ENCODE results near the gene C19orf44. TPM values are rescaled to one million over a fixed set of nuclear protein-coding genes. Genes with fewer than 3 reads are reported as not detected.
"Not testable (repeated sequence)": the region's sequence is repeated elsewhere in the genome, so short reads cannot be mapped to it uniquely, and the experiment has no call there.

The C19orf44 gene
- total RNA-seq, 2 donors from 2014 or later: 7.9 TPM

- DNase-seq: no peak
- H3K36me3 Mint-ChIP-seq (ENCODE audit: low read depth): peaks cover 9% of the 10 kb centered on the region
- Histone ChIP-seq H3K9ac (ENCODE audit: extremely low read depth, low read length, poor library complexity, severe bottlenecking) (no peak overlapping the region), H3K4me1 (ENCODE audit: control insufficient read depth, insufficient read depth, low read length) (peaks cover 6% of the 10 kb centered on the region), H3K4me3 (ENCODE audit: low read length) (peak overlapping the region; percentile 70), H3K36me3 (ENCODE audit: control insufficient read depth, insufficient read depth, low read length) (no peaks in the 10 kb centered on the region), H3K27ac (ENCODE audit: low read depth, low read length) (no peak overlapping the region), H3K27me3 (ENCODE audit: control insufficient read depth, insufficient read depth, low read length, poor library complexity, severe bottlenecking) (no peaks in the 10 kb centered on the region), H3K9me3 (ENCODE audit: control insufficient read depth, low read length) (no peaks in the 10 kb centered on the region)
- H3K27me3 Mint-ChIP-seq (ENCODE audit: insufficient read depth): peaks cover 12% of the 10 kb centered on the region
- no peaks in the 10 kb centered on the region for H3K9me3 Mint-ChIP-seq
- TF ChIP-seq CTCF (conservative IDR thresholded peaks at IDR 0.05): no peak
- WGBS, 2 experiments (ENCODE audit: insufficient coverage in 1 of 2, insufficient read length in 1 of 2): 87 to 88% methylated on average over 6 of the region's 6 CpGs
- no peak overlapping the region for H3K4me3 Mint-ChIP-seq
- H3K27ac Mint-ChIP-seq: peak overlapping the region; percentile 44
- peaks cover 23% of the 10 kb centered on the region for H3K4me1 Mint-ChIP-seq
These were observed 32.7 kb upstream of the C19orf44 start for GRCh38 chr19:16463341-16463990.

- Histone ChIP-seq H3K9me3 (ENCODE audit: control insufficient read depth, low read length) (no peaks in the 10 kb centered on the region), H3K9ac (ENCODE audit: extremely low read depth, low read length, poor library complexity, severe bottlenecking) (no peak overlapping the region), H3K36me3 (ENCODE audit: control insufficient read depth, insufficient read depth, low read length) (no peaks in the 10 kb centered on the region), H3K27me3 (ENCODE audit: control insufficient read depth, insufficient read depth, low read length, poor library complexity, severe bottlenecking) (no peaks in the 10 kb centered on the region), H3K4me1 (ENCODE audit: control insufficient read depth, insufficient read depth, low read length) (peaks cover 6% of the 10 kb centered on the region), H3K27ac (ENCODE audit: low read depth, low read length) (peak overlapping the region; percentile 47), H3K4me3 (ENCODE audit: low read length) (peak overlapping the region; percentile 70)
- Mint-ChIP-seq H3K27ac (peak overlapping the region; percentile 44), H3K9me3 (no peaks in the 10 kb centered on the region), H3K27me3 (ENCODE audit: insufficient read depth) (peaks cover 18% of the 10 kb centered on the region), H3K4me3 (no peak overlapping the region), H3K36me3 (ENCODE audit: low read depth) (peaks cover 9% of the 10 kb centered on the region), H3K4me1 (peaks cover 22% of the 10 kb centered on the region)
- no peak for TF ChIP-seq CTCF (conservative IDR thresholded peaks at IDR 0.05)
- 79 to 81% methylated on average over 8 to 12 of the region's 12 CpGs for WGBS, 2 experiments (ENCODE audit: insufficient coverage in 1 of 2, insufficient read length in 1 of 2)
- DNase-seq: no peak
These were observed 32.1 kb upstream of the C19orf44 start for GRCh38 chr19:16463991-16464575.

- H3K9me3 ChIP-seq (ENCODE audit: control insufficient read depth, low read length): no peaks in the 10 kb centered on the region
- no peak overlapping the region for H3K9ac ChIP-seq (ENCODE audit: extremely low read depth, low read length, poor library complexity, severe bottlenecking)
- DNase-seq: no peak
- Mint-ChIP-seq H3K9me3 (no peaks in the 10 kb centered on the region), H3K36me3 (ENCODE audit: low read depth) (peaks cover 9% of the 10 kb centered on the region), H3K4me3 (no peak overlapping the region), H3K4me1 (peaks cover 30% of the 10 kb centered on the region), H3K27me3 (ENCODE audit: insufficient read depth) (peaks cover 26% of the 10 kb centered on the region), H3K27ac (no peak overlapping the region)
- no peak overlapping the region for H3K27ac ChIP-seq (ENCODE audit: low read depth, low read length)
- no peak for TF ChIP-seq CTCF (conservative IDR thresholded peaks at IDR 0.05)
- H3K4me1 ChIP-seq (ENCODE audit: control insufficient read depth, insufficient read depth, low read length): peaks cover 7% of the 10 kb centered on the region
- H3K27me3 ChIP-seq (ENCODE audit: control insufficient read depth, insufficient read depth, low read length, poor library complexity, severe bottlenecking): no peaks in the 10 kb centered on the region
- H3K36me3 ChIP-seq (ENCODE audit: control insufficient read depth, insufficient read depth, low read length): no peaks in the 10 kb centered on the region
- no peak overlapping the region for H3K4me3 ChIP-seq (ENCODE audit: low read length)
- WGBS, 2 experiments (ENCODE audit: insufficient coverage in 1 of 2, insufficient read length in 1 of 2): 82 to 95% methylated on average over 4 to 5 of the region's 5 CpGs
These were observed 31.0 kb upstream of the C19orf44 start for GRCh38 chr19:16465239-16465638.

GRCh38 chr19:16466802-16467427 is 29.3 kb upstream of the C19orf44 start:
- peaks cover 14% of the 10 kb centered on the region for H3K4me1 ChIP-seq (ENCODE audit: control insufficient read depth, insufficient read depth, low read length)
- not testable (repeated sequence) for H3K4me3 Mint-ChIP-seq; H3K9me3 ChIP-seq (ENCODE audit: control insufficient read depth, low read length); H3K27ac Mint-ChIP-seq; H3K36me3 Mint-ChIP-seq (ENCODE audit: low read depth); H3K27ac ChIP-seq (ENCODE audit: low read depth, low read length); H3K4me3 ChIP-seq (ENCODE audit: low read length); H3K27me3 ChIP-seq (ENCODE audit: control insufficient read depth, insufficient read depth, low read length, poor library complexity, severe bottlenecking); H3K9me3 Mint-ChIP-seq; H3K36me3 ChIP-seq (ENCODE audit: control insufficient read depth, insufficient read depth, low read length); DNase-seq; H3K9ac ChIP-seq (ENCODE audit: extremely low read depth, low read length, poor library complexity, severe bottlenecking)
- Mint-ChIP-seq H3K27me3 (ENCODE audit: insufficient read depth) (peaks cover 26% of the 10 kb centered on the region), H3K4me1 (peaks cover 38% of the 10 kb centered on the region)
- WGBS, 2 experiments (ENCODE audit: insufficient coverage in 1 of 2, insufficient read length in 1 of 2): 91 to 98% methylated on average over 6 to 12 of the region's 12 CpGs

Measured in endodermal cell (in vitro differentiated cells).